MM.1S (cell line): Measurements from ENCODE around the gene EXOC7.

ENCODE experiments used
- DNase-seq: peaks from one replicate; pipeline ENCODE4 v3.0.0-alpha.2; 2015
- H2AFZ ChIP-seq: fragments of 300-600 bp; sonication (generic); 2 replicates; pipeline ENCODE4 v1.6.0; 2016; ENCODE audit warnings: antibody characterized with exemption, low read length
- H3F3A ChIP-seq: fragments of 300-600 bp; sonication (generic); 2 replicates; pipeline ENCODE4 v1.6.1; 2016; ENCODE audit warnings: mild to moderate bottlenecking, antibody characterized with exemption, low read length, moderate library complexity, mixed read lengths; ENCODE audit not compliant: insufficient read depth
- H3K27ac ChIP-seq: fragments of 300-600 bp; sonication (generic); 2 replicates; pipeline ENCODE4 v1.5.1; 2016; ENCODE audit warnings: mild to moderate bottlenecking, low read length
- H3K27me3 ChIP-seq: fragments of 300-600 bp; sonication (generic); replicated peaks from 2 replicates; pipeline ENCODE4 v1.6.0; 2016; ENCODE audit warnings: low read length; ENCODE audit not compliant: insufficient read depth
- H3K36me3 ChIP-seq: fragments of 300-600 bp; sonication (generic); replicated peaks from 2 replicates; pipeline ENCODE4 v1.6.1; 2016; ENCODE audit warnings: mild to moderate bottlenecking, low read length, mixed read lengths; ENCODE audit not compliant: insufficient read depth
- H3K4me1 ChIP-seq: fragments of 300-600 bp; sonication (generic); 2 replicates; pipeline ENCODE4 v1.6.1; 2016; ENCODE audit warnings: low read length, mixed read lengths
- H3K4me2 ChIP-seq: fragments of 300-600 bp; sonication (generic); 2 replicates; pipeline ENCODE4 v1.6.0; 2016; ENCODE audit warnings: low read depth, low read length
- H3K4me3 ChIP-seq: fragments of 300-600 bp; sonication (generic); 2 replicates; pipeline ENCODE4 v1.5.1; 2016; ENCODE audit warnings: low read length, mixed read lengths
- H3K79me2 ChIP-seq: fragments of 300-600 bp; sonication (generic); 2 replicates; pipeline ENCODE4 v1.6.1; 2016; ENCODE audit warnings: mixed run types, low read length, mixed read lengths
- H3K9ac ChIP-seq: fragments of 300-600 bp; sonication (generic); 2 replicates; pipeline ENCODE4 v1.6.1; 2016; ENCODE audit warnings: low read length, mixed read lengths
- H3K9me2 ChIP-seq: fragments of 300-600 bp; sonication (generic); replicated peaks from 2 replicates; pipeline ENCODE4 v1.6.1; 2016; ENCODE audit warnings: mild to moderate bottlenecking, low read length, mixed read lengths; ENCODE audit not compliant: insufficient read depth
- H3K9me3 ChIP-seq: fragments of 300-600 bp; sonication (generic); replicated peaks from 2 replicates; pipeline ENCODE4 v1.6.1; 2016; ENCODE audit warnings: mild to moderate bottlenecking, low read length, mixed read lengths; ENCODE audit not compliant: insufficient read depth
- H4K20me1 ChIP-seq: fragments of 300-600 bp; sonication (generic); 2 replicates; pipeline ENCODE4 v1.6.1; 2016; ENCODE audit warnings: mild to moderate bottlenecking, low read length, moderate library complexity, mixed read lengths; ENCODE audit not compliant: insufficient read depth
- EZH2 ChIP-seq: fragments of 300-600 bp; sonication (generic); optimal IDR thresholded peaks from 2 replicates; pipeline ENCODE3; 2017; ENCODE audit warnings: low read depth, mild to moderate bottlenecking, antibody characterized with exemption, low read length, mixed read lengths
- EZH2phosphoT487 ChIP-seq: fragments of 300-600 bp; sonication (generic); IDR thresholded peaks from 2 replicates; pipeline ENCODE4 v1.6.1; 2018; ENCODE audit warnings: antibody characterized with exemption, low read length
- TF ChIP-seq, protein P1 (sequence below): fragments of 300-600 bp; sonication (generic); IDR thresholded peaks from 2 replicates; pipeline ENCODE4 v1.5.1; 2016; ENCODE audit warnings: antibody characterized with exemption, low read length, mixed read lengths

EXOC7 gene

DNA sequence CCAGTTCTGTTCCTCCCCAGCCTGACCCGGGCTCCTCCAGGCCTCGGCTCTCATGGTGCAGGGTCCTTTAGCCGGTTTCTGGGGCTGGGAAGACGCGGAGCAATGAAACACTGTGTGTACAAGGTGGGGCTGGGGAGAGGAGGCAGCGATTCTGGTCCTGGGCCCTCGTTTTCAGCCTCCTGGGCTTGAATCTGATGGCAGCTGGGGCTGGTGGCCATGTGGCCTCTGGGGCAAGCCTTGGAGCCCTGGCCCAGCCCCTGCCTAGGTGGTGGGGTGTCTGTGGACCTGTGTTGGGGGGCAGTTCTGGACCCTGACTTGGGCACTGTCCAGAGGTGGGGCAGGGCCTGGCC lies 33.4 kb upstream of the EXOC7 start:
- Histone ChIP-seq H3K4me3 (no peak overlapping the region), H3K4me1 (0 out of 2 replicates have a peak, but pooled peaks cover 6% of the 10 kb centered on the region), H4K20me1 (no peaks in the 10 kb centered on the region), H3K27me3 (peaks cover 27% of the 10 kb centered on the region), H3K27ac (no peak overlapping the region), H3K9me3 (no peaks in the 10 kb centered on the region), H2AFZ (no peak overlapping the region), H3F3A (no peaks in the 10 kb centered on the region), H3K4me2 (no peak overlapping the region), H3K9ac (no peak overlapping the region), H3K79me2 (no peaks in the 10 kb centered on the region), H3K9me2 (no peaks in the 10 kb centered on the region), H3K36me3 (no peaks in the 10 kb centered on the region)
- no peak for DNase-seq
- no peak for TF ChIP-seq EZH2phosphoT487
- TF ChIP-seq EZH2: no peak
- TF ChIP-seq, protein P1, sequence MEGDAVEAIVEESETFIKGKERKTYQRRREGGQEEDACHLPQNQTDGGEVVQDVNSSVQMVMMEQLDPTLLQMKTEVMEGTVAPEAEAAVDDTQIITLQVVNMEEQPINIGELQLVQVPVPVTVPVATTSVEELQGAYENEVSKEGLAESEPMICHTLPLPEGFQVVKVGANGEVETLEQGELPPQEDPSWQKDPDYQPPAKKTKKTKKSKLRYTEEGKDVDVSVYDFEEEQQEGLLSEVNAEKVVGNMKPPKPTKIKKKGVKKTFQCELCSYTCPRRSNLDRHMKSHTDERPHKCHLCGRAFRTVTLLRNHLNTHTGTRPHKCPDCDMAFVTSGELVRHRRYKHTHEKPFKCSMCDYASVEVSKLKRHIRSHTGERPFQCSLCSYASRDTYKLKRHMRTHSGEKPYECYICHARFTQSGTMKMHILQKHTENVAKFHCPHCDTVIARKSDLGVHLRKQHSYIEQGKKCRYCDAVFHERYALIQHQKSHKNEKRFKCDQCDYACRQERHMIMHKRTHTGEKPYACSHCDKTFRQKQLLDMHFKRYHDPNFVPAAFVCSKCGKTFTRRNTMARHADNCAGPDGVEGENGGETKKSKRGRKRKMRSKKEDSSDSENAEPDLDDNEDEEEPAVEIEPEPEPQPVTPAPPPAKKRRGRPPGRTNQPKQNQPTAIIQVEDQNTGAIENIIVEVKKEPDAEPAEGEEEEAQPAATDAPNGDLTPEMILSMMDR: no peak

DNA sequence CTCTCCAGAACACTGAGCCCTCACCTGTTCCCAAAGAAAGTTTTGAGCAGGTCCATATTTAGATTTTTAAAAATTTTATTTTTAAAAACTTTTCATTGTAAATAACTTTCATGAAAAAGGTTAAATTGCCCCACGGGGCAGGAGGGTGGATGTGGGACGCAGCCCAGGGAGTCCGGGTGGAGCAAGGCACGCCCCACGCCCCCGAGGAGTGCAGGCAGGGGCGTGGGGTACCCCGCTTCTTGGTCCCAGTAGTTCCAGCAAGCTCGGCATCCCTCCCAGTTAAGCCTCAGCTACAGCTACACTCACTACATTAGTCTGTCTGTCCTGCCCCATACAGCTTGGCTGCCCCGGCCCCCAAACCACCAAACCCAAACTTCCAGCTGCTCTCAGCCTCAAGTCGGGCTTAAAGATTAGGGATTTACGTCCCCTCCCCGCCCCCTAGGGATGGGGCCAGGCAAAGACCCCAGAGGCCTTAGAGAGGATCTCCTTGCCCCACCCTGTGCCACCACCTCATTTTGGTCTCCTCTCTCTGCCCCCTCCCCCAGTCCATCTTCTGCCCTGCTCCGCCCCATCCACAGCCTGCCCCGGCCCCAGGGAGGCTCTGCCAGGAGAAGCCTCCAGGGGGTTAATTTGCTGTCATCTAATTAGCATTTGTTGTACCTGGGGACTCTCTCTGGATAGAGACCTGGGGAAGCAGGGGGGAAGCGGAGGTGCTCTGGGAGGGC lies 32.9 kb upstream of the EXOC7 start:
- no peaks in the 10 kb centered on the region for H4K20me1 ChIP-seq
- H3K4me1 ChIP-seq: 0 out of 2 replicates have a peak, but pooled peaks cover 1% of the 10 kb centered on the region
- H3K9me3 ChIP-seq: no peaks in the 10 kb centered on the region
- no peak for DNase-seq
- no peaks in the 10 kb centered on the region for H3K9me2 ChIP-seq
- no peaks in the 10 kb centered on the region for H3K36me3 ChIP-seq
- no peak overlapping the region for H3K27ac ChIP-seq
- no peaks in the 10 kb centered on the region for H3K79me2 ChIP-seq
- H3K27me3 ChIP-seq: peaks cover 27% of the 10 kb centered on the region
- no peak overlapping the region for H3K4me2 ChIP-seq
- no peak overlapping the region for H3K4me3 ChIP-seq
- H2AFZ ChIP-seq: no peak overlapping the region
- no peaks in the 10 kb centered on the region for H3F3A ChIP-seq
- TF ChIP-seq EZH2phosphoT487 (no peak), EZH2 (no peak)
- TF ChIP-seq, protein P1: no peak
- H3K9ac ChIP-seq: no peak overlapping the region

DNA sequence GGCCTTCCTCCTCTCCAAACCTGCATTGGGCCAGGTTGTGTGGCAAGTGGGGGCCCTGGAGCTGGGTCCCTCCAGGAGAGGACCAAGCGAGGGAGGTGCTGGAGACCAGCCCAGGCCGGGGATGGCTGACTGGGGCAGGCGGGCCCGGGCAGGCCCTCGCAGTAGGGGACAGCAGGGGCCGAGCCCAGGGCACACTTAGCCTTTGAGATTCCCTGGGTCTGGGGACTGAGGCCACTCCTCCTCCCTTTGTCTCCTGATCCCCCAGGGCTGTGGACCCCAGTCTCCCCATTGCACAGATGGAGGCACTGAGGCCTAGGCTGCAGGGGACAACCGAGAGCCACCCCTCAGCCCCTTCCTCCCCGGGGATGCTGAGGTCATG lies 32.2 kb upstream of the EXOC7 start:
- Histone ChIP-seq H3K27ac (no peak overlapping the region), H3K9me2 (no peaks in the 10 kb centered on the region), H3F3A (no peaks in the 10 kb centered on the region), H3K9me3 (no peaks in the 10 kb centered on the region), H2AFZ (no peak overlapping the region), H3K79me2 (no peaks in the 10 kb centered on the region), H3K9ac (no peak overlapping the region), H3K4me1 (no peaks in the 10 kb centered on the region), H3K27me3 (peaks cover 25% of the 10 kb centered on the region), H3K4me2 (no peak overlapping the region), H3K36me3 (no peaks in the 10 kb centered on the region), H4K20me1 (no peaks in the 10 kb centered on the region), H3K4me3 (no peak overlapping the region)
- TF ChIP-seq EZH2phosphoT487 (no peak), EZH2 (no peak)
- TF ChIP-seq, protein P1: no peak
- no peak for DNase-seq
